SKM-1 treated with dmso at 0.1 percent for 144 hours (cell line): Measurements from ENCODE around the gene FAM171A2.
"Not testable (repeated sequence)": the region's sequence is repeated elsewhere in the genome, so short reads cannot be mapped to it uniquely, and the experiment has no call there.

Experiments used
- DNase-seq: peaks from one replicate; lab custom pipeline; 2025; ENCODE audit not compliant: unreplicated experiment; lab: John Stamatoyannopoulos, UW

The FAM171A2 gene

GRCh38 chr17:44383861-44384260, 20.2 kb upstream of the FAM171A2 start:
- DNase-seq: no peak

DNA sequence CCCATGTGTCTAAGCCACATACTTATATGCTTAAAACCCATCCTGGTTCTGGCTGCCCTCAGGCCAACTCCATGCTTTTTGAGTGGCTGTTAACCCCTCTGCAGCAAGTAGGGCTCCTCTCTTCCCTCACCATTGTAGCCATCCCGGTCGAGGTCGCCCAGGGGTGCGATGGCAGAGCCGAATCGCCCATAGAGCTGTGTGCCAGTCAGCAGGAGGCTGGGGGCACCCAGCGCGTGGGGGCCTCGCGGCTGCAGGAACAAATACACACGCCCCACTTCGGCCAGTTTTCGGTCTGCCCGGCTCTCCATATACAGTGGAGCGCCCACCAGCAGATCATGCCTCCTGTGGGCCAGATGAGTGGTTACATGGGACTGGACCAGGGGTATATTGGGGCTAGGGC, 19.7 kb upstream of the FAM171A2 start:
- no peak for DNase-seq

DNA sequence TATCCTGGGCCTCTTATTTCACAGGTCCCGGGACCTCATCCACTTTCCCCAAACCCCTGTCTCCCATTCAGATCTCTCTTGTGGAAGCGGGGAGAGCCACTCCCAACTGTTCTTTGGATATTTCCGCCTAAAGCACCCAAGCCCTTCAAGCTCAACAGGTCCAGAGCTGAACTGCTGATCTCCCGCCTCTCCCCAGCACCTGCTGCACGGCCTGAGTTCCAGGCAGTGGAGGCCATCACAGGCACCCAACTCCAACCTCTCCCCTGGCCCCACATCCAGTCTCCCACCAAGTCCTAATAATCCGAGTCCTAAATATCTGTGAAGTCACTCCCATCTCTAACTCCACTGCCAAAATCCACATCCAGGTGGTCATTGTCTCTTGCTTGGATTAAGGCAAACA, 19.3 kb upstream of the FAM171A2 start:
- DNase-seq: no peak

GRCh38 chr17:44381810-44382305, 18.2 kb upstream of the FAM171A2 start:
- DNase-seq: no peak

DNA sequence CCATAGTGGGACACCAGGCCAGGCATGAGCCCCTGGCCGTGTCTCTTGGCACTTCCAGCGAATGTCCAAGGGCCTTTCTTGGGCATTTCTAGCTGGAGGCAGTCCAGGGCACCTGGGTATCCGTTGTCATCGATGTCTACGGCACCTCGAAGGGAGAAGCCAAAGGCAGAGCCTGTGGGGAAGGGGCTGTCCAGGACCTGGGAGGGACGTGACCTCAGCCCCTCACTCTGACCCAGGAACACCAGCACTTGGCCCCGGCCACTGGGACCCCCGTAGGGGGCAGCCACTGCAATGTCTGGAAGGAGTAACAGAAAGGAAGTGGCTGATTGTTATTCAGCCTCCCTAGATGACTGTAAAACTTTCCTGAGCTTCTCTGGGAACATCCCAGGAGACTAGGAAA, 17.1 kb upstream of the FAM171A2 start:
- no peak for DNase-seq

- DNase-seq: no peak
These were observed 16.2 kb upstream of the FAM171A2 start for GRCh38 chr17:44379887-44380286.

- no peak for DNase-seq
These were observed 14.6 kb upstream of the FAM171A2 start for GRCh38 chr17:44378171-44378705.

DNA sequence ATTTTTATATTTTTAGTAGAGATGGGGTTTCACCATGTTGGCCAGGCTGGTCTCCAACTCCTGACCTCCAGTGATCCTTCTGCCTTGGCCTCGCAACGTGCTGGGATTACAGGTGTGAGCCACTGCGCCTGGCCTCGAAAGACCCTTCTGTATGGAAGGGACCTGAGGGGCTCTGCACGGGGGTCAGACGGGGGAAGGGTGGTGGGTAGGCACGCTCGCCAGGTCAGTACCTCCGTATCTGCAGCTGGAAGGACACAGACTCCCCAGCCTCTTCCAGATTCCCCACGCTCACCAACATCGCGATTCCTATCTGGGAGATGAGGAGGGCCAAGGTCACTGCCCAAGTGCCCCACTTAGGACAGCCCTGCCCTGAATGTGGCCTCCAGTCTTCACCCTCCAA, 13.1 kb upstream of the FAM171A2 start:
- no peak for DNase-seq

GRCh38 chr17:44376124-44376523, 12.5 kb upstream of the FAM171A2 start:
- no peak for DNase-seq

DNA sequence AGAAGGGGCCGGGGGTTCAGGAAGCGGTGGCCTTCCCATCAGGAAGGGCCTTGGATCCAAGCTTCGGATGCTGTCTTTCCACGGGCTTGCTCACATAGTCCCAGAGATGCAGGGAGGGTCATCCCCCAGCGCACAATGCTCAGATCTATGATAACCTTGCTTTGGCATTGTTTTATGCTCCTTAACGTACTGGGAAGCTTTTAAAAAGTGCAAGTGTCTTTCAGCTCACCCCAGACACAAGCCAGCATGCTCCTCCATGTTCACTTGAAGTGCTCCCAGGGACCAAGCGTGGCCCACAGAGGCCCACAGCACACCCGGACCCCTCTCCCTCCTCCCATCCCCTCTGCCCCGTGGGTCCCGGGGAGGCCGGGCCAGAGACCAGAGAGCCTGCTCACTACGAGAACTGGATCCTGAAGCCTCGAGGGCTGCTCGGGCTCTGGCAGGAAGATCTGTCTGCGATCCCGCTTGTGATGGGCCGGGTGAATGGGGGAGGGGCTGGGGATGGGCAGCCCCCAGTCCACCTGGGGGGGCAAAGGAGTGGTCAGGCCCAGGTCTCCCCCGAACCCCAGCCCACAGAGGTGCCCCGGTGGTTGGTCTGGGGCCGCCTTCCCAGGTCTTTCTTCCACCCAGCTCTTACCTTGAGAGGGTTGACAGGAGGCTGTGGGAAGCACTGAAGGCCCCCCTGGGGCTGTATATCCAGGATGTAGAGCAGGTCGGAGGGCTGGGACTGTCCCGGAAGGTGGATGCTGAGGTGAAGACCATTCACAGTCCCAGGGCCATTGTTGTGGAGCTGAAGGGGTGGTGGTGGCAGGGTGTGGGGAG, 11.8 kb upstream of the FAM171A2 start:
- no peak for DNase-seq

- DNase-seq: no peak
These were observed 10.9 kb upstream of the FAM171A2 start for GRCh38 chr17:44374306-44375195.

- no peak for DNase-seq
These were observed 8.4 kb upstream of the FAM171A2 start for GRCh38 chr17:44372036-44372435.

GRCh38 chr17:44369414-44370023, 5.9 kb upstream of the FAM171A2 start:
- DNase-seq: not testable (repeated sequence)

GRCh38 chr17:44368391-44369243, 5.0 kb upstream of the FAM171A2 start:
- DNase-seq: not testable (repeated sequence)

DNA sequence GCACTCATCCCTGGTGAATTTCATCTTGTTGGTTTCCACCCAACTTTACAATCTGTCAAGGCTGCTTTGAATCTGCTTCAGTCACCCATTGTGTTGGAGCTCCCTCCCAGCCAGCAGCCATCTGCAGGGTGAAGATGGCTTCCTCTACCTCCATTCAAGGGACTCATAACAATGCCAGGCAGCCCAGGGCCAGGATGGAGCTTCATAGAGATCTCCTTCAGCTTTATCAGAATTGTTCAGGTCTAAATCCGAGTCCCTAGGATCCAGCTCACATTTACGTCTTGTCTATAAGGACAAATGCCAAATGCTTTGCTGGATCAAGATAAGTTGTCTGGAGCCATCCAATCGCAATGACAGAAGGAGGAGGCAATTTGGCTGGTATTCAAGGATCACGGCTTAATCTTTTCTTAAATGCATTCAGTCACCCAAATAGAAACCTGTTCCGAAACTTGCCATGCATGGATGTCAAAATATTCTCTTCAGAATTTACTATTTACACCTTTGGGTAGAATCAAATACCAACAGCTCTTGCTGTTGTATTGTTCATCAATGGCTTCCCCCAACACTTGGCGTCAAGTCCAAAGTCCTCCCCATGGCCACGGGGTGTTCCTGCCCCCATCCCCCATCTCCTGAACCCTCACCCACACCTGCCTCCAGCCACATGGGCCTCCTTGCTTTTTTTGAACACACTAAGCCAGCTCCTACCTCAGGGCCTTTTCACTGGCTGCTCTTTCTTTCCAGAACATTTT, 3.8 kb upstream of the FAM171A2 start:
- no peak for DNase-seq

DNA sequence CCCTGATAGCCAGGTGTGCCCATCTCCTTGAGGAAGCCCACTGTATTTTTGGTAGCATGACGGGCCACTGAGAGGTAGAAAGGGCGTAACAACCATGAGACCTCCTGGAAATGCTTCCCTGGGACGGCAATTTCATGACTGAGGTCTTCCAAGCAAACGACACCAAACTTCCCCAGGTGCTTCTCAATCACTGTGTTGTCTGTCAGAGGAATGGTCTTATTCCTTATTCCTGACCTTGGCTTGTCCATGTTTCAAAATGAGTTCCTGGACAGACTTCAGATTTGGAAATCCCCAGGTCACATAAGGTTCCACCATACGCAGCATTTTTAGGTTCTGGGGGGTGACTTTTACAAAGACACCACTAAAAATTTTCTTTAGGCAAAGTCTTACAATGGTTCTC, 1.4 kb upstream of the FAM171A2 start:
- not testable (repeated sequence) for DNase-seq

DNA sequence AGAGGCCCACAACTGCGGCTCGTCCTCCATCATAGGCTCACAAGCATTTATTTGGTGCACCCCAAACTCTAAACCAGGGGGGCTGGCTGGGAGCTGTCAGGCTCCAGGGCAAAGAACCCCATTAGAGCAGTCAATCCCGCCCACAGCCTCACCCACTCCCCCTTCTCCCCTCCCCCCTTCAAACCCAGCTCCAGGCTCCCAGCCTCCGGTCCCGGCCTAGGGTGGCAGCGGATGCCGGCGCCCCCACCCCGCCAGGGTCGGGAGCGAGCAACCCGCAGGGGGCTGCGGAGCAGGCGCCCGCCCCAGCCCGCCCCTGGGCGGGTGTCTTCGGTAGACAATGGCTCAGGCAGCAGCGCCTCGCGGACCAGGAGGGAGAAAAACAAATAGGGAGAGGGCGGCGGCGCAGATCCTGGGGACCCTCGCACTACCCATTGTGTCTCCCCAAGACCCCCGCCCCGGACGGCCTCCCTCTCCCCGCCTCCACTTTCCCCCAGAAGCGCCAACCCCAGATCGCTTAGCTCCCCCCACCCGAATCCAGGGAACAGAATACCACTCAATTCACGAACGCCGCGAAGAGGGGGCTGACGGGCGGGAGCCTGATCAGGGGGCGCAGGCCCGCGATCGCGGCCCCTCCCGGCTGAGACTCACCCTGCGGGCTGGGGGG, 572 bp downstream of the FAM171A2 start:
- DNase-seq: no peak

GRCh38 chr17:44362459-44362948, 1.1 kb downstream of the FAM171A2 start:
- DNase-seq: no peak
